Activated T-helper 9 cell treated with anti-CD3 and anti-CD28 coated beads, Interleukin-2, amount 50 U/mL, for 16 hours (primary cell): Measurements from ENCODE around the gene SMARCC2.
A peak's percentile ranks its signal among the peaks of the same experiment; 100 is the strongest.

Source experiments
- DNase-seq: peaks from one replicate; pipeline ENCODE4 v3.0.0-alpha.2; 2020; ENCODE audit warnings: low read depth

Gene SMARCC2

DNA sequence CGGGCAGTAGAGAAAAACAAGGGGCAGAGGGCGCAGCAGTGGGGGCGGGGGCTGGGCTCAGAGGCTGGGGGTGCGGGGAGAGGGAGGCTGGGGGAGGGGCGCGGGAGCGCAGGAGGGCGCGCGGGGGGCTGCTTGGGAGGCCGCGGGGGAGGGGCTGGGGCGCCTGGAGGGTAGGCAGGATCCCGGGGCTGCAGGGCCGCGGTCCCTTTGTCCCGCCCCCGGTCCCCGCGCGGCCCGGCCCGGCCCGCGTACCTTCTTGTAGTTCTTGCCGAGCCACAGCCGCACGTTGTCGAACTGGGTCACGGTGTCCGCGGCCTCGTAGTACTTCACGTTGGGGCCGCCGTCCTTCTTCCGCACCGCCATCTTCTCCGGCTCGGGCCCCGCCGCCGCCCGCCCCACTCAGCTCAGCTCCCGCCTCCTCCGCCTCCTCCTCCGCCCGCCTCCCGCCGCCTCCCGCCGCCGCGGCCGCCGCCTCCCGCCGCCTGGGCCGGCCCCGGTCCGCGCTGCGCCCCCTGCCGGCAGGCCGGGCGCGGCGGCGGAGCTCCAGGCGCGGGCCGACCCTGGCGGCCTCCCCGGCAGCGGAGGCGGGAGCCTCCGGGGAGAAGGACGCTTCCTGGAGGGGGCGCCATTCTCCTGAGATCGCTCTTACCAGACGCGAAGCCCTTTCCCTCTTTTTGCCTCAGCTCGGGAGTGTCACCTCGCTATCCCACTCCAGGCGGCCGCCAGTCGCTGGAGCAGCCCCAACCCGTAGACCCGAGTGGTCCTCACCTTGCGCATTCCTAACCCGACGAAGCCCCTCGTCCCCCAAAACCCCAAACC is at the start of gene SMARCC2:
Gene SMARCC2 (minus strand): TSS at position 385 of the 819 bp plus-strand sequence. CDS start 22 bp downstream, at position 363.
- DNase-seq = peak; percentile 81

DNA sequence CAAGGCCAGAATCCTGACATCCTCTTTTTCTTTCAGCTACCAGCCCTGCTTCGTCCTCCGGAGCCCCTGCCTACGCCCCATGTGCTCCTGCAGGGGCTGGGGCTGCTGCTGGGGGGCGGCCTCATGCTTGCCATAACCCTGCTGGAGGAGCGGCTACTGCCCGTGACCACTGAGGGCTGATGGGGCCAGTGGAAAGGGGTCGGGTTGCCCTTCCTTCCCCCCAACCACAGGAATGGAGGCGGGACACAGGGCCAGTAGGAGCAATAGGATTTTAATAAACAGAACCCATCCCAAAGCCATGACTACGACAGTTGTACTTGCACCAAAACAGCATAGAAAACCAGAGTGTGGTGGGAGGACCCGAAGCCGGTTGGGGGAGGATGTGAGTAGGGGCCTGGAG is 48.3 kb upstream of the SMARCC2 start:
- no peak for DNase-seq

DNA sequence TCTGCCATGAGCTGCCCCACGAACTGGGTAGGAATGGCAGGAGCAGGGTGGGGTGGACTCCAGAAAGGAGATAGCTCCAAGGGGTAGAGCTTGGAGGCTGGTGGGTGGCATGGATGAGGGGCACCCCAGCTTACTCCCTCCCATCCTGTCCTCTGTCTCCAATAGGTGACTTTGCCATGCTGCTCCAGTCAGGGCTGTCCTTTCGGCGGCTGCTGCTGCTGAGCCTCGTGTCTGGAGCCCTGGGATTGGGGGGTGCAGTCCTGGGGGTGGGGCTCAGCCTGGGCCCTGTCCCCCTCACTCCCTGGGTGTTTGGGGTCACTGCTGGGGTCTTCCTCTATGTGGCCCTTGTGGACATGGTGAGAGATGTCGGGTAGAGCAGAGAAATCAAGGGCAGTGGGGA is 47.7 kb upstream of the SMARCC2 start:
- no peak for DNase-seq

DNA sequence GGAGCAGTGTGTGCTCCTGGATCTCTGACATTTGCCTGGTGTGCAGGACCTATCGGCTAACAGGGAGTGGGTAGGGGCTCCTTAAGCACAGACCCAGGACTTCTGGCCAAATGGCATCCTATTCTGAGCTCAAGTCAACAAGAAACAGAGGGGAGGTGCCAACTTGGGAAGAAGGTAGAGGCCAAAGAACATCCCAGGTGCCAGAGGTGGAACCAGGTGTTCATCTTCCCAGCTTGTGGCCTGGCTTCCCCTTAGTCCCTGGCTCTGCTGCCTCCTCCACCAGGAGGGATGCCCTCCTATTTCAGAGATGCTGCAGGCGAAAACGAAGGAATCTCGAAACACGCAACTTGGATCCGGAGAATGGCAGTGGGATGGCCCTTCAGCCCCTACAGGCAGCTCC is 46.8 kb upstream of the SMARCC2 start:
- DNase-seq = no peak

DNA sequence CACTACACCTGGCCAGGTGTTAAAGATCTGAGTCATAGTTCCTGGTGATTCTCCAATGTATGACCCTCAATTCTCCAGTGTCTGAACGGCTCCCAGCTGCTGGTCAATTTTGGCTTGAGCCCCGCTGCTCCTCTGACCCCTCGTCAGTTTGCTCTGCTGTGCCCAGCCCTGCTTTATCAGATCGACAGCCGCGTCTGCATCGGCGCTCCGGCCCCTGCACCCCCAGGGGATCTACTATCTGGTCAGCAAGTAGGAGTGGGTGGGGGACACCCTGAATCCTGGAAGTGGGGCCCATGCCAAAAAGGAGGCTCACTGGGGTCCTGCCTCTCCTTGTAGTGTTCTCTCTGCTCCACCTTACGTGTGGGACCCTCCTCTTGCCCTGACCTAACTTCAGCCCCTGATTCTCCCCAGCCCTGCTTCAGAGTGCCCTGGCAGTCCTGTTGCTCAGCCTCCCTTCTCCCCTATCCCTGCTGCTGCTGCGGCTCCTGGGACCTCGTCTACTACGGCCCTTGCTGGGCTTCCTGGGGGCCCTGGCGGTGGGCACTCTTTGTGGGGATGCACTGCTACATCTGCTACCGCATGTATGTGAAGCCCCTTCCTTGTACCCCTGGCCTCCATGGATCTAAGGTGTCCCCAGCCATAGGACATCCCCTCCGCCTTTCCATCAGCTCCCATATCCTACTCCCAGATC is 45.6 kb upstream of the SMARCC2 start:
- no peak for DNase-seq

DNA sequence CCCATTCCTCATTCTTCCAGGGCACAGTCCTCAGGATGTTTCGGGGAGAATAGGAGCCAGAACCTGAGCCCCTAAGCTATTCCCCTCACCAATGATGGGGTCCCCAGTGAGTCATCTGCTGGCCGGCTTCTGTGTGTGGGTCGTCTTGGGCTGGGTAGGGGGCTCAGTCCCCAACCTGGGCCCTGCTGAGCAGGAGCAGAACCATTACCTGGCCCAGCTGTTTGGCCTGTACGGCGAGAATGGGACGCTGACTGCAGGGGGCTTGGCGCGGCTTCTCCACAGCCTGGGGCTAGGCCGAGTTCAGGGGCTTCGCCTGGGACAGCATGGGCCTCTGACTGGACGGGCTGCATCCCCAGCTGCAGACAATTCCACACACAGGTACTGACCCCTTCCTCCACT is 41.9 kb upstream of the SMARCC2 start:
- DNase-seq = no peak

DNA sequence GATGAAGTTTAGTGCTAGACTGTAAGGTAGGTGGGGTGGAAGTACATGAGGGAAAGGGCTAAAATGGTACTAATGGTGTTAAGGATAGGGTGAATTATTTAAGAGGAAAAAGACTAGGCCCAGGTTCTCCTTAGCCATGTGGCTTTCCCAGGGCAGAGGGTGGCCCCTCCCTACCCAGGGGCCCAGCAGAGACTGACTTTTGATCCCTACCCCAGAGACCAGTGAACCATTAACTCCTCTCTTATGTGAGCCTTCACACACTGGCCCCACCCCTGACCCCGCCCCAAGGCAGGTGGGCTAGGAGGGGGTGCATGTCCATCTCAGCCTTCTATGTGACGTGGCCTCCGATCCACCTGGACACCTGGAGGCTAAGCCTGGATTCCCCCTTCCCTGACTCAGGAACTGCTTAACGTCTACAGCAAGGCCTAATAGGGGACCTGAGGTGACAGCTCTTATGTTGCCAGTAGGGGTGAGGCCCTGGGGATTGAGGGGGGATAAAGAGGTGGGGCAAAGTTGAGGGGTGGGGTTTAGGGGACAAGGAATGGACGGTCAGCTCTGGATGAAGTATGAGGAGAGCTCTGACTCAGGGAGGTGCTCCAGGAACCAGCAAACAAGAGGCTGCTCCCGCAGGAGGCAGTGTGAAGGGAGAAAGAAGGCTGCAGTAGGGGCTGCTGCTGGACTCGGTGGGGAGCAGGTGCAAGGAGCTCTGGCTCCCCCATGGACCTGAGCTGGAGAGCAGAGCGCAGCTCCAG is 41.3 kb upstream of the SMARCC2 start:
- DNase-seq = no peak

DNA sequence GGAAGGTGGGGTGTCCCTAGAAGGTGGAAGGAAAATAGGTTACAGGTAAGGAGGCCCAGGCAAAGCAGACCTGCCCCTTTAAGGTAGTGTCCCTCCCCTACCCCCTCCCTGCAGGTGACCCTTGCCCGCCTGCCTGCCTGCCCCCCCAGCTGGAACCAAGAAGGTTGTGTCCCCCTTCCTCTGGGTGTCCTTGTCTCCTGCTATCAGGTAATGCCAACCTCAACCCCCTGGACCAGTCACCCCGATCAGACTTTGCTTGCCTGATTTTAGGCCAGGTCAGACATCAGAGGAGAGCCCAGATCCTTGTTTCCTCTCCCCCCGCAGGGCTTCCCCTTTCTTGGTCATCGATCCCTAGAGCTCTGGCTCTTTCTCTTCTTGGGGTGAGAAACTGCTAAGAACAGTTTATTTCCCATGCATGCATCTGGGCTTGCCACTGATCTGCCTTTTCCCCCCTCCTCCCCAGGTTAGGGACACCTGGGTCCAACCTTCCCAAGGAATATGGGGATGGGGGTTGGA is 40.7 kb upstream of the SMARCC2 start, which contains the start of gene SLC39A5:
Gene SLC39A5 (plus strand): TSS at position 136 of the 516 bp plus-strand sequence. CDS start 1,224 bp downstream, outside the sequence.
- no peak for DNase-seq

DNA sequence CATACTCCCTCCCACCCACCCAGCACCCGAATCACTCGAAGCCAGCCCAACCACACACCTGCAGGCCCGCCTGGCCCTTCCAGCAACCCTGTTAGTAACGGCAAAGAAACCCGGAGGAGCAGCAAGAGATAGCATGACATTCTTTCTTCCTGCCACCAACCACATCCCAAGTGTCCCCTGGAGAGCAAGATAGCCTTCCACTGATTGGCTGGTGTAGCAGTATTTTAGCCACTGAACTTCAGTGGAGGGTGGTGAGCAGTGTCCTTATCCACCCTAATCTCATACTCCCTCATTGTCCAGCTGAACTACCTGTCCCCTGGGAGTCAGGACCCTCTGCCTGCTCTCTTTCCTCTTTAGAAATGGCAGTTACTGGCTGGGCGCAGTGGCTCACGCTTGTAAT is 39.8 kb upstream of the SMARCC2 start:
- no peak for DNase-seq

DNA sequence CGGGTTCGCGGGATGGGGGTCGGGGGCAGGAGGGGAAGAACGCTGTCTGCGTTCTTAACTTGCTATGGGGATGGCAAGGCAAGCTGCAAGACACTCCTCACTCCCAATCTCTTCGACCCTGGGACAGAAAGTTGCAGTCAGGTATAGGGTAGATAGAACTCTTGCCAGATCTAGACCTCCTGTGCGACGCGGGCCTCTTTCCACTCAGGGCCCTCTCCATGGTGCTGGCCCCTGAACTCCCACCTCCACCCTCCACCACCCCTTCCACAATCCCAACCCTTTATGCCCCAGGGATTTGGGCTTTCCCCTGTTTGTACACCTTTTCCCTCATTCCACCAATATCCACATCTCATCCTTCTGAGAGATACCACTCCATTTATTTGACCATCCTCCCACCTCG is 35.7 kb upstream of the SMARCC2 start:
- DNase-seq = no peak

DNA sequence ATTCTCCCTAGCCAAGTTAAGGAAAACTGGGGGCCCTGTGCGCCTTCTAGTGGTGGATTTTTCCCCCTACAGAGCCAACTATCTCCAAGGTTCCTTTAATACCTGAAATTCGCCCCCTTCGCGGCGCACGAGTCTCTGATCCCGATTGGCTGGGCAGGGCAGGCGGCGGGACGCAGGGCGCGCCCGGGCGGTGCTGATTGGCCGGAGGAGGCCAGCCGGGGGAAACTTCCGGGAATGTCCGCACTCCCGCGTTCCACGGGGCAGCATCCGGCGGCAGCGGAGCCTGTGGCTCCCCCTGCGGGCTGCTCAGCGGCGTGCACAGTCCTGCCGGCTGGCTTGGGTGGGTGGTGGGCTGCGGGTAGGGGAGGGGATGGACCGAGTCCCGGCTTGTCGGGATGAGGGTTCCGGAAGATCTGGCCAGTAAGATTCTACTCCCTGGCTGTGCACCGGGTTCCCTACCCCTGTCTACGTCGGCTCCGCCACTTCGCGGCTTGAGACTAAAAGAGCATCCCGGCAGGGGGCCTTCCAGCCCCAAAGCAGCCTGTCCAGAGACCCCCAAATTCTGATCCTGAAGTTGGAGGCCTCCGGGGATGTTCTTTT is 34.9 kb upstream of the SMARCC2 start, which contains the start of gene NABP2:
Gene NABP2 (plus strand): TSS at position 241 of the 600 bp plus-strand sequence. CDS start 515 bp downstream, outside the sequence.
- peak; percentile 93 for DNase-seq

DNA sequence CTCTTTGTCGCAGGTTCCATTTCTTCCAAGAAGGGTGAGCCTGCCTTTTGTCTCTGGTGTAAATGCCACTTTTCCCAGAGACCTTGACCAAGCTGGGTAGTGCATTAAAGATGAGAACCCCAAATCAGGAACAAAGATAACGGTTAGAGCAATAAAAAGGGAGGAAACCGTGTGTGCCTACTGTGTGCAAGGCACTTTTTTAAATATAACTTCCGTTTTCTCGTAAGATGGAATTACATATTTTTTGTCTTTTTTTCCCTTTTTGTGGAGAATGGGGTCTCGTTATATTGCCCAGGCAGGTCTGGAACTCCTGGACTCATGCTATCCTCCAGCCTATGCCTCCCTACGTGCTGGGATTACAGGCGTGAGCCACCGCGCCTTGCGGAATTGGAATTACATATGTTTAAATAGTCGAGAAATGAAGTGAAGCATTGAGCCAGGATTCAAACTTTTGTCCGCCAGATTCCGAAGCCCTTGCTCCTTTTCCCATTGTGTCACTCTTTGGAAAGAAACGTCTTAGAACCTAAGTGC is 34.4 kb upstream of the SMARCC2 start:
- DNase-seq = no peak

DNA sequence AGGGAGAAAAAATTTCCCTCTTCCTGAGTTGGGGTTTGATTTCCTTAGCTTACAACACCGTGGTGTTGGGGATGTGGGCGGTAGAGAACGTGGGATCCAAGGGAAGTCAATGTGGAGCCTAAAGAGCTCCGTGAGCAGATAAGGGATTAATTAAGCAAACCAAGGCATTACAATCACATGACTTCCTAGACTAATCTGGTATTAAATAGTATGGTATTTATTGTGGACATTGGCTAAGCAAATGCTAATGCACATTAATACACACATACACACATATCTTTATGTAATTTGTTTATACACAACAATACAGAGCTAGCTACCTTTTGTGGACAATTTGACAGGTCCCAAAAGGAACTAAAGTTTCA is 33.2 kb upstream of the SMARCC2 start:
- DNase-seq = no peak

DNA sequence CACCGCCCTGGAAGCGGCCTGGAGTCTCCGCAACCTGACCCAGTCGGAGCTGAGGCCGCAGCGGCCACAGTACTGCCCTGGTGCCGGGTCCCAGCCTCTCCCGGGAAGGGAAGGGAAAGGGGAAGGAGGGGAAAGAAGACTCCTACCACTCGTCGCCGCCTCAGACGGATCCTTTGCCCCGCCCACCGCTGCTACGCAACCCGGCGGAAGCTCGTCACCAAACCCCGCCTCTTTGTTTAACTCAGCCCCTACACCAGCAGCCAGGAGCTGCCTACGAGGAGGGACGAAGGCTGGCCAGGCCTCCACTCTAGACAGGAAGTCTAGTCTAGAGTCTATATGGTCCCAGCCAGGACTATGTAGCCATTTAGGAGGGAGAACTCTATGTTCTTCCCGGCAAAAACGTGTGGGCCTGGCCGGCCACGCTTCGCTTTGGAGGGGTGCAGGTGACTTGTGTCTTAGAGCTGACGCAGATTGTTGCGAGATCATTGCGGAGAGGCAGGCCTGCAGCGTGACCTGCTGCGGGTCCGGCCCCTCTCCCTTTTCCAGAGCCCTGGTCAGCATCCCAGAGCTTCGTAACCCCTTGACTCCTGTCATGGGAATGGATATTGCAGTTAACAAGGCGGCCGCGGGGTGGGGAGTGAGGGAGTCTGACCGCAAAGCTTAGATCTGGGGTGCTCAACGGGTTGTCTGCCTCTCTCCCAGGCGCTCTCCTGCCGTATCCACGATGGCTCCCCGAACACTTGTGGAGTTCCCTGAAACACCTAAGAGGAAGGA is 32.7 kb upstream of the SMARCC2 start, which contains the start of gene RNF41:
Gene RNF41 (minus strand): TSS at position 166 of the 774 bp plus-strand sequence. CDS start 7,875 bp downstream, outside the sequence.
- peak; percentile 84 for DNase-seq

DNA sequence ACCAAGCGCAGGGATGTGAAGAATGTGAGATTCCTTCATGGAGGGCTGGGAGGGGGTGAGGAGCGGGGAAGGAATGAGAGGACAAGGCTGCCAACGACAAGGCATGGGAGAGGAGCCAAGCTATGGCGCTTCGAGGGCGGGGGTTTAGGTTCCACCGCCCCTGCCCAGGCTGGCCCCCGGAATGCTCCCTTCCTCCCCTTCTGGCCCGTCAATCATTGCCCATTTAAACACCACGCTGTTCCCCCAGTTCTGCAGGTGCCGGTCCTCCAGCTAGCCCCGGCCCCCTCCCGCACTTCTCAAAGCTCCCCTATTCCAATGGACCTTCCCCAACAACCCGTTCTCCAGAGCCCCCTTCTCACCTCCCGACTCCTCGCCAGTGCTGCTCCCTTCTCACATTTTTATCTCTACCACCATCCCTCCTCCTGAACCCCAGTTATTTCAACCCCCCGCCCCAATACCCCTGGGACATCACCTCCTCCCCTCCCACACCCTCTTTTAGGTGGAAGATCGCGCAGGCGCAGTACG is 32.0 kb upstream of the SMARCC2 start:
- DNase-seq = no peak

DNA sequence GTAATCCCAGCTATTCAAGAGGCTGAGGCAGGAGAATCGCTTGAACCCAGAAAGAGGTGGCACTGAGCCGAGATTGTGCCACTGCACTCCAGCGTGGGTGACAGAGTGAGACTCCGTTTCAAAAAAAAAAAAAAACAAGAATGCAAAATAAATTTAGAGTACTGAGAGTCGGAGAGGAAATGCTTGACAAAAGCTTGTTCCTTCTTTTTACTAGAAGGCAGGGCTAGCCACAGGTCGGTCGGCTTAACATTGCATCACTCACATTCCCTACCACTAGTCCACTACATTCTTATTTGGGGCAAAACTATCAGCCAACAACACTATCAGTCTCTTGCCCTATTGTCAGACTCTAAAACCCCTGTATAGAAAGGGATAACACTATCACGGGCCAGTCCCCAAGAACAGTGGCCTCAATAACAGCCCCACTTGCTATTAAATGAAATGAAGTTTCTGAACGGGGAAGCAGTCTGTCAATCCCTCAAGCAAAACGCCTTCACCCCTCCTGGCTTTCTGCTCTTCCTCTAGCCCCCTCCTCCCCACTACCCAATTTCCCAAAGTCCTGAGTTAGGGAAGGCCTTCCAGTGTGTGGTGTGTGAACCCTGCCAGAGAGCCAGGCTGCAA is 31.4 kb upstream of the SMARCC2 start:
- DNase-seq = no peak

DNA sequence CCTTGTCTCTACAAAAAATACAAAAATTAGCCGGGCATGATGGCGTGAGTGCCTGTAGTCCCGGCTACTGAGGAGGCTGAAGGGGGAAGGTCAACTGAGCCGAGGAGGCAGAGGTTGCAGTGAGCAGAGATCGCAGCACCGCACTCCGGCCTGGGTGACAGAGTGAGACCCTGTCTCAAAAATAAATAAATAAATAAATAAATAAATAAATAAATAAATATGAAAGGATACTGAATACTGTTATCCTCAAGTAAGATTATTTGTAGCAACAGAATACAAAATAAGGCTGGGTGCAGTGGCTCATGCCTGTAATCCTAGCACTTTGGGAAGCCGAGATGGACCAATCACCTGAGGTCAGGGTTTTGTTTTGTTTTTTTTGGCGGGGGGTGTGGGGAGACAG is 30.6 kb upstream of the SMARCC2 start:
- no peak for DNase-seq

DNA sequence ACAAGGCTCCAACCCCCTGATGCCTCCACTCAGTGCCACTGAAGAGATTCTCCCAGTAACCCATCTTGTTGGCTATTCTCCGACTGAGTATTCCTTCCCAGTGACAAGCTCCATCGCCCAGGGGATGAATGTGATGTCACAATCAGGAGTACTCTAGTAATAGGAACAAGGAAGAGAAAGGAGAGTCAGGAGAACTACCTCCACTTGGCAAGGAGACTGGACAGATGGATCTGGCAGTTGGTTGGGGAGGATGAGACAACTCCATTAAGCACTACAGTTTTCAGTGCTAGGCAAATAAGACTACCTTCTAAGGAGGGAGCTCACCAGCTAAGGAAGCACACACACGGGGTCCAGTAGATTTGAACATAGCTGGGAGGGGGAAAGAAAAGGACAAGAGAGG is 27.2 kb upstream of the SMARCC2 start:
- DNase-seq = no peak

DNA sequence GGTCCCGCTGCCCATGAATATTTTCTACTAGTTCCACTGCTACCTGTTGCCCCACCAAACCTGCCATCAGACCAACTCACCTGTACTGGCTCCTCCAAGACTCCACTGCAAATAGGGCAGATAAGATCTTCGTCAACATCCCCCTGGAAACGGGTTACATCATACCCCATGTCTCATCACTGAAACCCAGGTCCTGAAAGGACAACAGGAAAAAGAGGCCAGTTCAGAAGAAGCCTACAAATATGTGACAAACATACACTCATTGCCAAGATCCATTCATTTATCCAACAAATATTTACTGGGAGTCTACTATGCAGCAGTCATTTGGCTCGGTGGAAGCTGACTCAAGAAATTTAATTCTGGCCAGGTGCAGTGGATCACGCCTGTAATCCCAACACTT is 24.6 kb upstream of the SMARCC2 start:
- DNase-seq = no peak

DNA sequence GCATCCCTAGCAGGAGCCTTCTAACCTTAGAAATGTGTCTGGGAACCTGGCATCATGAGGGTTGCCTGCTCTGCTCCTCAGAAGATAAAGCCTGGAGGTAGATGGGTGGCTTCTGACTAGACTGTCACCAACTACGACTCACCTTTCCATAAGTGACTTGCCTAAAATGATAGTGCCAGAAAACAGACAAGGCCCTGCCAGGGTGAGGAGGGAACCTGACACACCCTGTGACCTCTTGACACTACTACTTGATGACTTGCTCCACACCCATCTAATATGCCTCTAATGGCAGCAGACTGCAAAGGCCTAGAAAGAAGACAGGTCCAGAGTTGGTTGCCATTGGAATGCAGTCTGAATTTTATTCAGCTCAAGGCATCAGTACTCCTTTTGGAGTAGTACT is 23.1 kb upstream of the SMARCC2 start:
- no peak for DNase-seq
